GM13976 (cell line): ENCODE results near the gene ZFYVE27.
"Not testable (repeated sequence)": the region's sequence is repeated elsewhere in the genome, so short reads cannot be mapped to it uniquely, and the experiment has no call there.

Source experiments
- DNase-seq: peaks from one replicate; pipeline ENCODE4 v3.0.0; 2012; ENCODE audit warnings: low spot score
- in situ Hi-C: fragments of 300-500 bp; cut with MboI; formaldehyde crosslinking; loops from one replicate; pipeline ENCODE4 v1.12.0; 2022; ENCODE audit warnings: low sequenced_read_pairs, mixed read lengths, inconsistent platforms; ENCODE audit not compliant: unreplicated experiment
- TF ChIP-seq, protein P1 (sequence below): IDR thresholded peaks from 2 replicates; pipeline ENCODE4 v1.5.1; 2012; ENCODE audit warnings: borderline replicate concordance, mild to moderate bottlenecking; ENCODE audit not compliant: insufficient read depth; ENCODE audit errors: extremely low read depth, missing control alignments, control extremely low read depth

The ZFYVE27 gene, protein sequence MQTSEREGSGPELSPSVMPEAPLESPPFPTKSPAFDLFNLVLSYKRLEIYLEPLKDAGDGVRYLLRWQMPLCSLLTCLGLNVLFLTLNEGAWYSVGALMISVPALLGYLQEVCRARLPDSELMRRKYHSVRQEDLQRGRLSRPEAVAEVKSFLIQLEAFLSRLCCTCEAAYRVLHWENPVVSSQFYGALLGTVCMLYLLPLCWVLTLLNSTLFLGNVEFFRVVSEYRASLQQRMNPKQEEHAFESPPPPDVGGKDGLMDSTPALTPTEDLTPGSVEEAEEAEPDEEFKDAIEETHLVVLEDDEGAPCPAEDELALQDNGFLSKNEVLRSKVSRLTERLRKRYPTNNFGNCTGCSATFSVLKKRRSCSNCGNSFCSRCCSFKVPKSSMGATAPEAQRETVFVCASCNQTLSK

DNA sequence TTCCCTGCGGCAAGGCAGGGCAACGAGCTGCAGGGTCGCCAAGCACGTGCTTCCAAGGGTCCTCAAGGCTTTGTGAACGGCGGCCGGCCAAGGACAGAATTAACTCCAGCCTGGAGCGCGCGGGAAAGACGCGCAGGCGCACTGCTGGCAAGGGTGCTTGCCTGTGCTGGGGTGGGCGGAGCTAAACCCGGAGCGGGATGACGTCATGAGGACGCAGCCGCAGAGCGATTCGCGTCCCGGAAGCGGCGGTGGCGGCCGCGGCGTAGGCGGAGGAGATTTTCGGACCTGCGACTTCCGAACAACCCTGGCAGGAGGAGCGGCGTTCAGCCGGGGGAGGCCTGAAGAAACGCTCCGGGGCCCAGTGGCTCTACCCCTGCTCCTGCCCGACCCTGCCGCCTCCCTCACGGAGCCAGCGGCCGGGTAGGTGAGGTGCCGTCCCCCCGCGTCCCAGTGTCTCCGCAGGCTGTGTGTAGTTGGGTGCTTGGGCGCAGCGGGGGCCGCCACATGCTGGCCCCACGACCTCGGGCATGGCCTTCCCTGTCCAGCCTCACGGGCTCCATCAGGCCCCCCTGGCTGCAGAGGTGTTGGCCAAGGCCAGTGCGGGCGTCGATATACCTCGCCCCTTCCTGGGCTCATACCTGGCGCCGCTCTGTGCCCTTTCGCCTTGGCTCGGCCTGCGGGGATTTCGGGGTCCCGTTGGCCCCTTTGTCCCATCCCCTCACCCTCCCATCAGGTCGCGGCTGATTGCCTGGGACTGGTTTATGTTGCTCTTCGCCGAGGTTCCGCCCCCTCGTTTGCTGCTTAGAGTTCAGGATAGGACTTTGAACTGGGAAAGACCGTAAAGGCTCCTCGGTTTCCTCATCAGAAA is at the start of gene ZFYVE27:
Gene ZFYVE27, plus strand, starts transcription at position 227 of the 868 bp plus-strand sequence. CDS start 1,350 bp downstream, outside the sequence.
- in situ Hi-C loops: no loop called here
- peak; percentile 99 for DNase-seq
- TF ChIP-seq, protein P1, sequence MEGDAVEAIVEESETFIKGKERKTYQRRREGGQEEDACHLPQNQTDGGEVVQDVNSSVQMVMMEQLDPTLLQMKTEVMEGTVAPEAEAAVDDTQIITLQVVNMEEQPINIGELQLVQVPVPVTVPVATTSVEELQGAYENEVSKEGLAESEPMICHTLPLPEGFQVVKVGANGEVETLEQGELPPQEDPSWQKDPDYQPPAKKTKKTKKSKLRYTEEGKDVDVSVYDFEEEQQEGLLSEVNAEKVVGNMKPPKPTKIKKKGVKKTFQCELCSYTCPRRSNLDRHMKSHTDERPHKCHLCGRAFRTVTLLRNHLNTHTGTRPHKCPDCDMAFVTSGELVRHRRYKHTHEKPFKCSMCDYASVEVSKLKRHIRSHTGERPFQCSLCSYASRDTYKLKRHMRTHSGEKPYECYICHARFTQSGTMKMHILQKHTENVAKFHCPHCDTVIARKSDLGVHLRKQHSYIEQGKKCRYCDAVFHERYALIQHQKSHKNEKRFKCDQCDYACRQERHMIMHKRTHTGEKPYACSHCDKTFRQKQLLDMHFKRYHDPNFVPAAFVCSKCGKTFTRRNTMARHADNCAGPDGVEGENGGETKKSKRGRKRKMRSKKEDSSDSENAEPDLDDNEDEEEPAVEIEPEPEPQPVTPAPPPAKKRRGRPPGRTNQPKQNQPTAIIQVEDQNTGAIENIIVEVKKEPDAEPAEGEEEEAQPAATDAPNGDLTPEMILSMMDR: no peak

DNA sequence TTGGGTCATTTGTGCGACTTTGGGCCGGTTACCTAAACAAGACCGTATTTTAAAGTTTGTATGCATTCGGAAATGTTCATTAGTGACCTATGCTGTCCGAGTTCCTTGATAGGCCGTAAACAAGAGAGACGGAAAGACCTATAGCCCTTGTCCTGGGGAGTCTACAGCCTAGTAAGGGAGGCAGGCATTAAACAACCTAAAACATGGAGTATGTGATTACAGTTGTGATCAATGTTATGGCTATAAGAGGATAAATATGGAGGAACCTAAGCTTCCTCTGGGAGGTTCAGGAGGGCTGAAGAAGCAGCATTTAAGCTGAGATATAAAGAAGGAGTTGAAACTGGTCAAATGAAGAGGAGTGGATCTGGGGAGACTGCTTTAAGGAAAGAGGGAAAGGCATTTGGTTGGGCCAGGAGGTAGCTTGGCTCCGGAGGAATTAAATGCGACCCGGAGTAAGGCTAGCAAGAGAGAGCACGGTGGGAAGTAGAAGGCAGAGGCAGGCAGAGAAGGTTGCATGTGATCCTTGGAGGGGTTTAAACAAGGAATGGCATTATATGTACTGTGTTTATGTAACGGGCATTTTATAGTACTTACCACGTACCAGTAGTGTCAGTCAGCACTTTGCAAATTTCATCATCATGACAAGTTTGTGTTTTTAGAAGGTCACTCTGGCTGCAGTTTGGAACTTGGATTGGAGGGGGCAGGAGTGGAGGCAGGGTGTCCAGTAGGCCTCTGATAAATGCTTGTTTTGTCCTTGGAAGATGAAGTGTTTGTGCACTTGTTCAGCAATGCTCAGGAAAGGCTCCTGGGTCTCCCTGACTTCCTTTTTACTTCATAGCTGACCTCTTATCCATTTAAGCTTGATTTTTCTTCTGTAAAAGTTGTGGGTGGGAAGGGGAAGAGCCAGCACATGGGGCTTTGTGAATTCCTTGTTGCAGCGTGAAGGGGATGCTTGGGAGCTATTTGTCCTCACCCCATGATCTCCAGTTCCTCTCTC is 48.8 kb upstream of the ZFYVE27 start:
- TF ChIP-seq, protein P1: no peak
- DNase-seq: no peak
- in situ Hi-C loops: no loop called here

DNA sequence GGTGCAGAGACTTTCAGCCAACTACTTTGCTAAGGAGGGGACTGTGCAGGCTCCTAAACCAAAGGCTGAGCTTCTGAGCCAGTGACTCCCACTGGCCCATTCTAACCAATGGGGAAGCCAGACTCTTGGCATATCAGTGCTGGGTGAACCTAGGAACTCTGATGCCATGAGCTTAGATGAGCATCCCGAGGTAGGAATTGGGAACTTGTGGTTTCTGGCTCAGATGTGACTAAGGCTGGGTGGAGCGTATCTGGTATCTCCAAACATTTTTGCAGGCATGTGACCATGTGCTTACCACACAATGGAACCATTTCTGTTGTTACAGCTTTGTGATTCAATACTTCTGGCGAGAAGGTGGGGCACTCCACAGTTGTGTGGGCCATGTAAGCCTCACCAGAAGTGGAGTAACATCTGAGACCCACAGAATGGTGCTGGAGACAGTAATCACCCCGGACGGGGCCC is 47.3 kb upstream of the ZFYVE27 start:
- no peak for DNase-seq
- TF ChIP-seq, protein P1: no peak
- in situ Hi-C loops: no loop called here

DNA sequence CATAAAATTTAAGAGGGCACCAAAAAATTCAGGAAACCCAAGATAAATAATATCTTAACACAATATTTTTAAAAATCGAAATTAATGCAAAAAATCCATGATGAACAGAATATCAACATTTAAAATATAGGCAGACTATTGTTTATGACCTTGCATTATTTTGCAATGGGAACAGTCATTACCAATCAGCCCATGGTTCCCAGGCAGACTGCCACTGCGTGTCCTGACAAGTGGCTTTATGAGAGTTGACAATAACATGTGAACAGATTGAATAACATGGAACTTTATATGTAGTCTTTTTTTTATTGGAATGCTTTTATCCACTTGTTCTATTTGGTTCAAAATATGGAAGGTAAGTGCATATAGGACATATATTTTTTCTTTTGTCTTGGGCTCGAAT is 46.8 kb upstream of the ZFYVE27 start:
- in situ Hi-C loops: no loop called here
- no peak for DNase-seq

DNA sequence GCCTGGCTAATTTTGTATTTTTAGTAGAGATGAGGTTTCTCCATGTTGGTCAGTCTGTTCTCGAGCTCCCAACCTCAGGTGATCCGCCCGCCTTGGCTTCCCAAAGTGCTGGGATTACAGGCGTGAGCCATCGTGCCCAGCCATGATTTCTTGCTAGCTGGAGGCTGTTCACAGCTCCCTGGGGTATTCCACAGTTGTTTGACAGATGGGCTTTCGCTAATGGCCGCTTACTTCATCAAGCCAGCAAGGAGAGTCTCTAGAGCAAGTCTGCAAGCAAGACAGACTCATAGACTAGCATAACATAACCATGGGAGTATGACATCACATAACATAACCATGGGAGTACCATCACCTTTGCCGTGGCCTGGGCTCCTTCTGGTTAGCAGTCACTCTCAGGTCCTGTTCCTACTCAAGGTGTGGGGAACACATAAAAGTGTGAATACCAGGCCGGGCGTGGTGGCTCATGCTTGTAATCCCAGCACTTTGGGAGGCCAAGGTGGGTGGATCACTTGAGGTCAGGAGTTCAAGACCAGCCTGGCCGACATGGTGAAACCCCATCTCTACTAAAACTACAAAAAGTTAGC is 38.8 kb upstream of the ZFYVE27 start:
- in situ Hi-C loops: not testable (repeated sequence)

More for the DNA sequence above, 46.8 kb upstream of the ZFYVE27 start:
- TF ChIP-seq, protein P1: no peak

DNA sequence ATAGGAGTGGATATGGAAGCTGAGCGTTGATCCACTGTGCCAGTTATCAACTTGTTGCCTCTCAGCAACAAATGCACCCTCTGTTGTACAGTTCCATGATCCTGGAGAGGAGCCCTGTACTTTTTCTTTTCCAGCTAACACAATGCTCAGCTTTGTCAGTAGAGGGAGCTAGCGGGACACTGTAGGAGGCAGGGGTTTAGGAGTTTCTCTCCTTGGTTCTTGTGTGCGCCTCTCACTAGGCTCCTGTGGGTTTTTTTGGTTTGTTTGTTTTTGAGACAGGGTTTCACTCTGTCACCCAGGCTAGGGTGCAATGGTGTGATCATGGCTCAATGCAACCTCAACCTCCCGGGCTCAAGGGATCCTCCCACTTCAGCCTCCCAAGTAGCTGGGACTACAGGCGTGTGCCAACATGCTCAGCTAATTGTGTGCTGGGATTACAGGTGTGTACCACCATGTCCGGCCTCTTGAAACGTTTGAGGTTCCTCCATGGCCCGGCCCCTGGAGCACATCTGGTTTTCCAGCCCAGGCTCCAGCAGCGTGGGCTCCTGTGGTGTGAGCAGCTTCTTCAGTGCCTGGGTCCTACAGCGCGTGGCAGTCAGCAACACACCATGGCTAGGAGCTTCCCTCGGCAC is 35.4 kb upstream of the ZFYVE27 start:
- DNase-seq: peak; percentile 82
- TF ChIP-seq, protein P1: peak; percentile 79
- in situ Hi-C loops: no loop called here

More for the DNA sequence above, 38.8 kb upstream of the ZFYVE27 start:
- DNase-seq: not testable (repeated sequence)
